NCI-H2029 (cell line): ENCODE data around the gene ANAPC2.

ENCODE experiments used
- DNase-seq: peaks from one replicate; lab custom pipeline; 2025; lab: John Stamatoyannopoulos, UW

The ANAPC2 gene

GRCh38 chr9:137227054-137227852, 38.9 kb upstream of the ANAPC2 start, which contains the start of gene RNF224:
TSS of gene RNF224 (plus strand) at chr9:137227502. CDS start at chr9:137228336, 834 bp downstream.
- DNase-seq: peak; percentile 68

- DNase-seq: no peak
These were observed 38.1 kb upstream of the ANAPC2 start for GRCh38 chr9:137226338-137227053.

GRCh38 chr9:137225699-137226331, 37.5 kb upstream of the ANAPC2 start:
- no peak for DNase-seq

DNA sequence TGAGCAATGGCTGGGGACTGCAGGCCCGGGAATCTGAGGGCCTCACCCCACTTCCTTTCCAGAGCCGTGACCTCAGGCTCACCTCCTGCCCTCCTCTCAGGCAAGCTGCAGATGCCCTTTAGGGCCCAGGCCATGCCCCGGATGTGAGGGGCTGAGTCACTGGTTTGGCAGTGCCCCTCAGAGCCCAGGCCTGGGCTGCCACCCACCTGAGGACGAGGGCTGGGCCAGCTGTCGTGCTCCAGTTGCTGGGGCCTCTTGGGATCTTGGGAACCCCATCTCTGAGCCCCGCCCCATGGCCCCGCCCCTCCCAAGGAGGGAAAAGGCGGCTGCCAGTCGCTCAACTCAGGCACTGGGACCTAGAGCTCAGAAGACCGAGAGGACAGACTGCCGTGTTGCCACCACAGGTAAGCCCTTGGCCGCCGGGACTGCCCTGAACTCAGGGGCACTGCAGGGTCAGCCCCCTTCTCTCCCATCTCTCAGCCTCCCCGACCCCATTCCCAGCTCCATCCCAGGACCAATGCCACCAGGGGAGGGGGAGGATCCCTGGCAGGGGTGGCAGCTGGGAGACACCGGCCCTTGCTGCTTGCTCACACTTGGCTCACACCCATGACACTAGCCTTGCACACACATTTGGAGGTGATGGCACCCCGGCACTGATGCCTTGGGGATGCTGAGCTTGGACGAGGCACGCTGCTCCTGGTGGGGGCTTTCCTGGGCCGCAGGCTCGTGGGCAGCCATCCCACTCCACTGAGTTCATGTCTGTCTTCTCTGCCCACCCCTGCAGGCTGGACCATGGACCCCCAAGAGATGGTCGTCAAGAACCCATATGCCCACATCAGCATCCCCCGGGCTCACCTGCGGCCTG, 36.7 kb upstream of the ANAPC2 start, which contains the start of gene CYSRT1:
Gene CYSRT1, plus strand, starts transcription at position 345 of the 865 bp plus-strand sequence. Its CDS starts 448 bp downstream, at position 793.
- no peak for DNase-seq

DNA sequence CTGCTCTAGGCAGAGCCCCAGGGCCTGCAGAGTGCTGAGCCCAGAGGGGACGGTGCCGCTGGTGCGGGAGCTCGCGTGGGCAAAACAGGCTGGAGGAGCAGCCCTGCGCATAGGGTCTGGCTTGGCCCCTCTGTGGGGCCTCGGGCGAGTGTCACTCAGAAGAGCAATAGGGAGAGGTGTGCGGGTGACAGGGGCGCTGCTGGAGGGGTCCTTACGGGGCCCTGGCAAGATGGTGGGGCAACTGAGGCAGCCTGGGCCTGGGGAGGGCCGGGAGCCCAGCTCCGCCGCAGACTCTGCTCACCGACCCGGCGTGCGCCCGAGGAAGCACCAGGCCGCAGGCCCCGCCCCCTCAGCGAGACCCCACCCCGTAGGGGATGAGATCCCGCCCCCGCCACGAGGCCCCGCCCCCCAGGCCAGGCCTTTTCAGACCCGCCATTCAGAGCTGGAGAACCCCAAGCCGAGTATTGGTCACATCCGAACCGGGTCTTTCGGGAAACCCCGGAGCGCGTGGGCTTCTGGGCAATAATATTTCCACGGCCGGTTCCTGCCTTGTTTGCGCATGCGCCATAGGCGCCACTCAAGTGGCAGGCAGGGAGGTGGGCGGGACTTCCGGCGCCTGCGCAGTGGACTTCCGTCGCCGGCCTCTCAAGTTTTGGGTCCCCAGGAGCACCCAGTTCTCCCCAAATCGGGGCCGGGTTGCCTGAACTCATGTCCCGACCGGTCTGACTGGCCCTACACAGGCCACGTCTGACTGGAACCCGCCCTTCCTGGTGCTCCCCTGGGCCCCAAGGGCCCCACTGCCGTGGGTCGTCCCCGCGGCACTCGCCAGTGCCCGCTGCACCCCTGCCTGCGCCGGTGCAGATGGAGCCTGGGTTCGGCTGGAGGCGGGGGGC, 35.0 kb upstream of the ANAPC2 start:
- peak; percentile 99 for DNase-seq

DNA sequence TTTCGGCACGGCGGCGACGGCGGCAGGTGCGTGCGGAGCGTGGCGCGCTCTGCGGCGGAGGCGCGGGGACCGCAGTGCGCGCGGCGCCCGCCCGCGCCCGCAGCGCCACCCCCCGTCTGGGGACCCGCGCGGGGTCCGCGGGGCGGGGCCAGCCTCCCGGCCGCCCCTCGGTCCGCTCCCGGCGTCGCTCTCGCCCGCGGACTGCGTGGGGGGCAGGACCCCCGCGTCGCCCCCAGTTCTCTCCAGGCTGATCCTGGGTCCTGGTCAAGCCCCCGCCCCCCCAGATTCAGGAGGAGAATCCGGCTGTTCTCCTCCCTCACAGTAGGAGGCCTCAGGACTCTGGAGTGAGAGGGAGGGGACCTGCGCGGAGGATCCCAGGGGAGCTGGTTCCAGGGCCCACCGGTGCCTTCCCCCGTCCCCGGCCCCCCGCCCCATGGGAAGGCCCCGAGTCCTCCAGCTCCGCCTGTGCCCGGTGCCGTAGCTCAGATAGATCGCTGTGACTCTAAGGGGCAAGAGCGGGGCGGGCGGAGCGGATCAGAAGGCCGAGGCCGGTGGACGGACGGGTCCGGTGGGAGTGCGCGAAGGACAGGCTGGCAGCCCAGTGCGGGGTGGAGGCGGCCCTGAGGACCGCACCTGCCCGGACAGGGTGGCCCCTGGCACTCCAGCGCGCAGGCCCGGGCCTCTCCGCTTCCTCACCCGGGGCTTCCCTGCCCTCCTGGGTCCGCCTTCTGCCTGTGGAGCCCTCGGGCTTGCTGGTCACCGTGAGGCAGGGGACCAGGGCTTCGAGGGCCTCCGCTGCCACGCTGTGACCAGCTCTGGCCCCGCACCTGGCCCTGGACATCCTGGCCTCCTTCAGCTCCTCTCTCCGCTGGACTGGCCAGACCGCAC, 34.1 kb upstream of the ANAPC2 start, which contains the start of gene RNF208:
Gene RNF208, minus strand, starts transcription at position 51 of the 888 bp plus-strand sequence. CDS start 1,028 bp downstream, outside the sequence.
- DNase-seq: no peak

DNA sequence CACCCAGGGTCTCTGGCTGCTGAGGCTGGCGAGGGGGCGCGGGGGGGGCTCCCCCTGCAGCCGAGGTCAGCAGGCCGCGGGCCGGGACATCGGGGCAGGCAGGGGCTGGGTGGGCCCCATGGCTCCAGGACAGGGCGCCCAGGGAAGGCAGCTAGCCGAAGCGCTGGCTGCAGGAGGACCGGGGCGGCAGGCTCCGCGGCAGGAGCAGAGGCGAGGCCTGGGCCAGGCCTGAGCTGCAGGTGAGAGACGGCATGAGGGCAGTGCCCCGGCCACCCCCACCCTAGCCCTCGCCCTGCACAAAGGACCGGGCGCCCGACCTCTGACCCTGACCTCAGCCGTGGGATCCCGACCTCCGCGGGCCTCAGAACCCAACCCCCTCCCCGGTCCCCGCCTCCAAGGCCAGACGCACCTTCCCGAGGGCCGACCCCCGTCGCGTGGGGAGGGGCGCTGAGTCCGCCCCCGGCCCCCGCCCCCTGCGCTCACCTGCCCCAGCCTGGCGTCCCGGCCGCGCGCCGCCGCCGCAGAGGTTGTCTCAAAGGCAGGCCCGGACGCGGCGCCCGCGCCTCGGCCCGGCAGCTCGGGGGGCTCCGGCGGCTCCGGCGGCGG, 33.2 kb upstream of the ANAPC2 start:
- DNase-seq: no peak

- DNase-seq: no peak
These were observed 32.7 kb upstream of the ANAPC2 start for GRCh38 chr9:137221095-137221505.

GRCh38 chr9:137220317-137221094, 32.1 kb upstream of the ANAPC2 start:
- no peak for DNase-seq

DNA sequence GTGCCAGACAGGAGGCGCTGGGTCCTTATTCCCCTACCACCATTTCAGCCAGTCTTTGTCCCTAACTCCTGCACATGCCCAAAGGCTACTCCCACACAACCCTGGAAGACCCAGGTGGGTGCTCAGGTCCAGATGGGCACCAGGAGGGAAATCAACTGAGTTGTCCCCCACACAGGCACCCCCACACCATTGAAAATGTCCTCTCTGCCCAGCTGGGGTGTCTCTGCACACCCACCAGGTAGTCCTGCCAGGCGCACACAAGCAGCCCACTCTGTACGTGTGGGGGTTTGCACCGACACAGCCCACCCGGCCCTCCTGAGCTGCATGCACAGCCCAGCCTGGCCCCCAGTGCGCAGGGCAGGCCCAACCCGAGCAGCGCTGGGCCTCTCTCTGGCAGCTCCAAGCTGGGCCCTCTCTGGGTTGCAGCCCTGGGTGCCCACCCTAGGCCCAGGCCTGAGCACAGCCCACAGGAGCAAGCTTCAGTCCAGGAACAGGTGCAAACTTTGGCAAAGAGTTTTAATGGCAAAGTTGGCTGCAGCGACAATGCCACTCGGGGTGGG, 31.5 kb upstream of the ANAPC2 start:
- no peak for DNase-seq

GRCh38 chr9:137218754-137219271, 30.5 kb upstream of the ANAPC2 start:
- peak; percentile 43 for DNase-seq

- DNase-seq: no peak
These were observed 29.9 kb upstream of the ANAPC2 start for GRCh38 chr9:137218212-137218753.

GRCh38 chr9:137217276-137218211, 29.2 kb upstream of the ANAPC2 start:
- DNase-seq: peak; percentile 83

GRCh38 chr9:137216188-137216965, 28.0 kb upstream of the ANAPC2 start:
- DNase-seq: no peak
